ENCODE results near the gene QPCTL.
"Not testable (repeated sequence)": the region's sequence is repeated elsewhere in the genome, so short reads cannot be mapped to it uniquely, and the experiment has no call there.

The QPCTL gene

DNA sequence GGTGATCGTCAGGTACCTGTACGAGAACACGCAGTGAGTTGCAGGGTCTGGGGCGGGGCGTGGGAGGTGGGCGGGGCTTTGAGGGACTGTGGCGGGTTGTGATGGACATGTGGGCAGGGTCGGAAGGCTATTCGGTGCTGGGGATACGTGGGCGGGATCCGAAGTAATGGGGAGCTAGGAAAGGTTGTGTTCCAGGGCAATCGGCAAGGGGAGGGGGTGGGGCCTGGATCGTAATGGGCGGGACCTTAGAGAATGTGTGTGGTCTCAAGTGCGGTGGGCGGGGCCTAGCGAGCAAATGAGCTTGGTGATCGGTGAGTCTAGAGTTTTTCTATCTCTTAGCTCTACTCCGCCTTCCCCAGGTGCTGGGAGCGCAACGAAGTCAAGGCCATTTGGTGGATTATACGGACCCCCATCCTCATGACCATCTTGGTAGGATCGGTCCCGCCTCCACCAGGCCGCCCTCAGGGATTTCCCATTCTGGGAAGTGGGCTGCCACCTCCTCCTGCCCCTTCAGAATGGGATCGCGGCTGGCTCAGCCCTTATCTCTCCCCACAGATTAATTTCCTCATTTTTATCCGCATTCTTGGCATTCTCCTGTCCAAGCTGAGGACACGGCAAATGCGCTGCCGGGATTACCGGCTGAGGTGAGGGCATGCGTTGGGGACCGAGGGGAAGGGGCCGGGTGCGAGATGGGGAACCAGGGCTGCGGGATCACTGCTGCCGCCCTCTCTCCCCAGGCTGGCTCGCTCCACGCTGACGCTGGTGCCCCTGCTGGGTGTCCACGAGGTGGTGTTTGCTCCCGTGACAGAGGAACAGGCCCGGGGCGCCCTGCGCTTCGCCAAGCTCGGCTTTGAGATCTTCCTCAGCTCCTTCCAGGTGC lies 14.9 kb upstream of the QPCTL start:
- DNase-seq, result peak; percentile 81

DNA sequence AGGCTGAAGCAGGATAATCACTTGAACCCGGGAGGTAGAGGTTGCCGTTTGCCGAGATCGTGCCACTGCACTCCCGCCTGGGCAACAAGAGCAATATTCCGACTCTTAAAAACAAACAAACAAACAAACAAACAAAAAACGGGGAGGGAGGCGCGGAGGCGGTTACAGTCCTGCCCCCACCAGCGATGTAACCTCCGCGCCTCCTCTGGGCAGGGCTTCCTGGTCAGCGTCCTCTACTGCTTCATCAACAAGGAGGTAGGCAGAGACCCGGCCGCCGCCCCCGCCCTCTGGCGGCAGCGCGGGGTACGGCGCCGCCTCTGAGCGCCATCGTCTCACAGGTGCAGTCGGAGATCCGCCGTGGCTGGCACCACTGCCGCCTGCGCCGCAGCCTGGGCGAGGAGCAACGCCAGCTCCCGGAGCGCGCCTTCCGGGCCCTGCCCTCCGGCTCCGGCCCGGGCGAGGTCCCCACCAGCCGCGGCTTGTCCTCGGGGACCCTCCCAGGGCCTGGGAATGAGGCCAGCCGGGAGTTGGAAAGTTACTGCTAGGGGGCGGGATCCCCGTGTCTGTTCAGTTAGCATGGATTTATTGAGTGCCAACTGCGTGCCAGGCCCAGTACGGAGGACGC lies 11.0 kb upstream of the QPCTL start:
- peak; percentile 92 for DNase-seq

DNA sequence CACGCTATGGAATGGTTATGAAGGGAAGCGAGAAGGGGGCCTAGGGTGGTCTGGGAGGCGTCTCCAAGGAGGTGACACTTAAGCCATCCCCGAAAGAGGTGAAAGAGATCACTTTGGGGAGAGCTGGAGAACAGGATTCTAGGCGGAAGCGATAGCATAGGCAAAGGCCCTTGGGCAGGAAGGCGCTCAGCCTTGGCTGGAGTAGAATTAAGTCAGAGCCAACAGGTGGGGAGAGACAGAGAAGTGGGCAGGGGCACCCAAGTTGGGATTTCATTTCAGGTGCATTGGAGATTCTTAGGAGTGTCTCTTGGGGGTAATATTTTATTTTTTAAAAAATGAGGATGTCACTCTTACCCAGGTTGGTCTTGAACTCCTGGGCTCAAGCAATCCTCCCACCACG lies 10.3 kb upstream of the QPCTL start:
- no peak for DNase-seq

DNA sequence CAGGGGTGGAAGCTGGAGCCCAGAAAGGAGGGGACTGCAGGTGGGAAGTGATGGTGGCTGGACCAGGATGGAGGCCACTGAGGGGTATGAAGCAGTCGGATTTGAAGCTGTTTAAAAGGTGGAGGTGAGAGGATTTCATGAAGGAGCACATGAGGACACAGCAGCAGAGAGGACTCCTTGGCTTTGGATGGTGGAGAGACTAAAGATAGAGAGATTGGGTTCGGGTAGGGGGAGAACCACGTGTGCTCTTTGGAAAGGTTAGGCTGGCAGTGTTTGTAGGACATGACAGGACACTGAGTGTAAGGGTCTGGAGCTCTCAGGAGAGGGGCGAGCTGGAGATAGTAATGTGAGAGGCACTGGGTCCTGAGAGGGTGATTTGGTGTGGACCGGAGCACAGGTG lies 9.6 kb upstream of the QPCTL start:
- no peak for DNase-seq

DNA sequence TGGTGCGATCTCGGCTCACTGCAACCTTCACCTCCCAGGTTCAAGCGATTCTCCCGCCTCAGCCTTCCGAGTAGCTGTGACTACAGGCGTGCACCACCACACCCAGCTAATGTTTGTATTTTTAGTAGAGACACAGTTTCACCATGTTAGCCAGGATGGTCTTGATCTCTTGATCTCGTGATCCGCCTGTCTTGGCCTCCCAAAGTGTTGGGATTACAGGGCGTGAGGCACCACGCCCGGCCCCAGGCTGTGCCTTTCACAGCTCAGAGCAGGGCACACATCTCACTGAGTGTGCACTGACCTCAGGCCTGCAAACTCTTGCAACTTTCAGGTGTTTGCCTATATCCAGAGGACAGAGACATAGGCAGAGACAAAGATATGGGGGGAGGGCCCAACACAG lies 7.4 kb upstream of the QPCTL start:
- DNase-seq, result not testable (repeated sequence)

DNA sequence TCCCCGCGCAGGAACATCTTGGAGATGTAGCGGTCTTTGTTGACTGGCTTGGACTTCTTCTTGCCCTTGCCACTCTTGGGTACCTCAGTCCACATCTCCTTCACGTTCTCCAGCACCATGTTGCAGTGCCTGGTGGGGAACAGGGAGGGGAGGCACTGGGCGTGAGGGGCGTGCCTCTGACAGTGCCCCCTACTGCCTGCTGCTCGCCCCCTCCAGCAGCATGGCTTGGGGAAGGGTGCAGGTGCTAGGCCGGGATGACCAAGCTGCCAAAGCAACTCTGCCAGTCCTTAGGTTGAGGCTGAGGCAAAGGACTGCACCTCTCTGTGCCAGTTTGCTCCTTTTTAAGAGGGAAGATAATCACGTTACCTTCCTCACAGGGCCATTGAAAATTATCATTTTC lies 4.9 kb upstream of the QPCTL start:
- no peak for DNase-seq

DNA sequence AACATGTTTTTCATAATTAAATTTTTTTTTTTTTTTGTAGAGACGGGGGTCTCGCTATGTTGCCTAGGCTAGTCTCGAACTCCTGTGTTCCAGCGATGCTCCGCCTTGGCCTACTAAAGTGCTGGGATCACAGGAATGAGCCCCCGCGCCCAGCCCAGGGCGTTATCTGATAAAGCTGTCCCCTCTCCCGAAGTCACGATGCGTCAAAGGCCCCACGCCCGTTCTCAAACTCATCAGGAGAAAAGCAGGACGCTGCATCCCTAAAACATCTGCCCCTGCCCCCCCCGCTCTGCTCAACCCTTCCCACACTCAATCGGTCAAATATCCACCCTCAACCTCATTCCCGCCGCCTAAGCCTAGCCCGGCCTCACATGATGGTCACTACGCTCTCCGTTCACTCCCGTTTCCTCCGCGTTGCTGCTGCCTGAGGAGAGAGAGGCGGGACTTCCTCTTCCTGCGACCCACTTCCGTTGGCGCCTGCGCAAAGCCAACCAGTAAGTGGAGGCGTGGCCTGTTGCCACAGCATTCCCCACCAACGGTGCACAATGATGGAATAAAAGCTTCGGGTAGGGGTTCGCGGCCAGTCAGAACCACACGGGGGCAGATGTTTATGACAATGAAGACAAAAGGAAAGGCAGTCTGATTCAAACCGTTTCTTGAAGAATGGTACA lies 815 bp upstream of the QPCTL start, which contains the start of gene SNRPD2:
SNRPD2 (minus strand) TSS at position 438 of the 671 bp plus-strand sequence; CDS start at position 373, 65 bp downstream.
- DNase-seq, result no peak

DNA sequence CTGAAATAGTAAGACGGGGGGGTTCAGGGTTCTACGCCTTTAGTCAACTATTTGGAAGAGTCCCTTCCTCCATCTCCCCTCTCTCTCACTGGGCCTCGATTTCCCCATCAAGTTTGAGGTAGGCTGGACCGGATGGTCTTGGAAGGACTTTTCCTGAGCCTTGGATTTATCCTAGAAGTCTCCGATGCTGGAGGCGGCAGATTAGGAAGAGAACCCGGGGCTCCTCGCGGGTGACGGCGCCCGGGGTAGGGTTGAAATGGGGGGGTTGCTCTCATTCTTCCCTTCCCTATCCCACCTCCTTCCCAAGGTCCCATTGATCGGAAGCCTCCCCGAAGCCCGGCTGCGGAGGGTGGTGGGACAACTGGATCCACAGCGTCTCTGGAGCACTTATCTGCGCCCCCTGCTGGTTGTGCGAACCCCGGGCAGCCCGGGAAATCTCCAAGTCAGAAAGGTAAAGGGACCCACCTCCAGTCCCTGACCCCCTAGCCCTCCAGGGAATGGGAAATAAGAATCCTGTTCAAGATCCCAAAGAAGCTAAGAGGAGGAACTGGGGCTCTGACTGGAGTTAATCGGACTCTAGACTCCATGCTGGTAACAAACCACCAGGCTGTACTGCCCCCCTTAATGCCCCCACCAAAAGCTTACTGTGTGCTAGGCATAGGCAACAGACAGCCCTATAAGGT lies 781 bp downstream of the QPCTL start:
- DNase-seq, result peak; percentile 76

DNA sequence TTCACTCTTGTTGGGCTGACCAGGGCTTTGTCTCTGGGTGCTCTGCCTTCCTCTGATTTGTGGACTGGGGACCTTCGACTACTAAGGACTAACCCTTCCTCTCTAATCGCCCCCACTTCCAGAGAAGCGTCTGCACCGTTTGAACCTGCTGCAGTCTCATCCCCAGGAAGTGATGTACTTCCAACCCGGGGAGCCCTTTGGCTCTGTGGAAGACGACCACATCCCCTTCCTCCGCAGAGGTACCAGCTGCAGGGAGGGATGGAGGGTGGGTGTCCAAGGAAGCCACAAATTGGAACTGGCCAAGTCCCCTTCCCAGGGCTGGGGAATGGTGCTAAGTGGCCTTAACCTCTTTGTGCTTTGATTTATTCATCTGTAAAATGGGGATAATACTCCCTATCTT lies 9.2 kb downstream of the QPCTL start:
- DNase-seq, result no peak

DNA sequence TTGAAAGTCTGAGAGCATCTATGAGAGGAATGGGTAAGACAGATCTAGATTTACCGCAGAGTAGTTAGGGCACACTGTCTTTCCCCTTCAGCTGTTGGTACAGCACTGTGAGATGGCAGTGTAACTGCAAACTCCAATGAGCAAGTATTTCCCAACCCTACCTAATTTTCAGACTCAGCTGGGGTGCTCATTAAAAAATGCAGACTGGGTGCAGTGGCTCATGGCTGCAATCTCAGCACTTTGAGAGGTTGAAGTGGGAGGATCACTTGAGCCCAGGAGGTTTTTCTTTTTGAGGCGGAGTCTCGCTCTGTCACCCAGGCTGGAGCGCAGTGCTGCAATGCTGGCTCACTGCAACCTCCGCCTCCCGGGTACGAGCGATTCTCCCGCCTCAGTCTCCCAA lies 12.6 kb downstream of the QPCTL start:
- DNase-seq, result no peak

DNA sequence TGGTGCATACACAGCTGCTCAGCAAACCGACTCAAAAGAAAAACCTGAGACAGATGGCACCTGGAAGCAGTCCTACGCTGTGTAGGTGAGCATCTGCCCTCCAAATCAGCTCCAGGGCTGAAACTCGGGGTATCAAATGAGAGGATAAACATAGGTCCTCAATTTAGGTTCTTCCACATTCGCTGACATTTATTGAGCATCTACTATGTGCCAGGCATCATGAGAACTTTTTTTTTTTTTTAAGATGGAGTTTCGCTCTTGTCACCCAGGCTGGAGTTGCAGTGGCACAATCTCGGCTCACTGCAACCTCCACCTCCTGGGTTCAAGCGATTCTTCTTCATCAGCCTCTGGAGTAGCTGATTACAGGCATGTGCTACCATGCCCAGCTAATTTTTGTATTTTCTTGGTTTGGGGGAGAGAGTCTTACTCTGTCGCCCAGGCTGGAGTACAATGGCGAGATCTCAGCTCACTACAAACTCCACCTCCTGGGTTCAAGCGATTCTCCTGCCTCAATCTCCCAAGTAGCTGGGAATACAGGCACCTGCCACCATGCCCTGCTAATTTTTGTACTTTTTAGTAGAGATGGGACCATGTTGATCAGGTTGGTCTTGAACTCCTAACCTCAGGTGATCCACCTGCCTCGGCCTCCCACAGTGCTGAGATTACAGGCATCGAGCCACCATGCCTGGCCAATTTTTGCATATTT lies 13.4 kb downstream of the QPCTL start:
- DNase-seq, result no peak

DNA sequence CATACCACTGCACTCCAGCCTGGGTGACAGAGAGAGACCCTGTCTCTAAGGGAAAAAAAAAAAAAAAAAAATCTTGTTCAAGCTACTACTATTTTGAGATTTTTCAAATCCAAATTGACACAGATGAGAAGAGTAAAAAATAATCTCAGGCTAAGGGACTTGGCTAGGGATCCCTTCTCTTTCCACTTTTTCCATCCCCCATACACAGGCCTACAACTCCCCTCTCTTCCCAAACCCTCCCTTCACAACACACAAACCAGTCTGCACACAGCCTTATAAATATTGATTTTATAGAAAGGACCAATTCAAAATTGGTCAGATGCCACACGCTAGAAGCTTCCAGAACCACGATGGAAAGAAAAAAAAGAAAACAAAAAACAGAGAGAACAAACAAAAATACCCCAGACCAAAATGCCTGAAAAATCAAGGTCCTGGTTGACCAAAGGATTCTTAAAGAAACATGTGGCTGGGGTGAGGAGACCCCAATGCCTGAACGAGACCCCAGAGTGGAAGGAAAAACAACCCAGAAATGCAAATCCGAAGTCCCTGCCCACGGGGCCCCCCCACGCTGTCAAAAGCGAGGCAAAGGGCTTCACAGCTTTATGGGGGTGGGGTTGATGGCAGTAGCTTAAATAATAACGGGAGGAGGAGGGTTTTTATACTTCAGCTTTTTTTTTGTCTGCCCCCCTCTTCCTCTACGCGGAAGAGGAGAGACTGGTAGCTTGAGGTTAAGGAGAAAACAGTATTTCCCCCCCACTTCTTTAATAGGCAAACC lies 18.1 kb downstream of the QPCTL start:
- no peak for DNase-seq

DNA sequence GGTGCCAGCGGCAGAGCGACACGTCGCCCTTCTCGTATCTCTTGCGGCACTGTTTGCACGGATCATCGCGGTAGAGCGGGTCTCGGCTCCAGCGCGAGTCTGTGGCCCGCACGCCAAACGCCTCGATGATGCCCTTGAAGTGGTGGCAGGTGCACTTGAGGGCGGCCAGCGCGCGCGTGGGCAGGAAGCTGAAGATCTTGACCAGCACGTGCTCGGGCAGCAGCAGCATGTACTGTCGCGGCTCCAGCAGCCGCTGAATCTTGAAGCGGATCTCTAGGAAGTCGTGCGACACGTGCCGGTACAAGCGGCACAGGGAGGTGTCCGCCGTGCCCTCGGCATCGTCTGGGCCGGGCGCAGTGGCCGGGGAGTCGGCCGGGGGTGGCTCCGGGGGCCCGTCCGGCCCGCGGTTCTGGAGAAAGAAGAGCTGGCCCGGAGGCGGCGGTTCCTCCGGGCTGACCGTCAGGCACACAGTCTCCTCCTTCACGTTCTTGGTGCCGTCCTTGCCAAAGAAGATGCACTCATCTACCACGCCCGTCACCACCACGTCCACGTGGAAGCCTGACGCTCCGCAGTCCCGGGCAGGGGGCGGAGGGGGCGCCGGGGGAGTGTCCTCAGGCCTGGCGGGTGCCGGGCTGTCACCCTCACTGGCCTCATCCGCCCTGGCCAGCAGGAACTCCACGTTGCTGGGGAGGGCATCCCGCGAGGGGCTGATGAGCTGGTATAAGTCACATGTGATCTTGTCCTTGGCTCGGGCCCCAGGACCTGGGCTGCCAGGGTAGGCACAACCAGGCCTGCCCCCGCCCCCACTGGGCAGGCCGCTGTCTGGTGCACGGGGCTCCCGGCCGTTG lies 19.6 kb downstream of the QPCTL start:
- DNase-seq, result no peak

DNA sequence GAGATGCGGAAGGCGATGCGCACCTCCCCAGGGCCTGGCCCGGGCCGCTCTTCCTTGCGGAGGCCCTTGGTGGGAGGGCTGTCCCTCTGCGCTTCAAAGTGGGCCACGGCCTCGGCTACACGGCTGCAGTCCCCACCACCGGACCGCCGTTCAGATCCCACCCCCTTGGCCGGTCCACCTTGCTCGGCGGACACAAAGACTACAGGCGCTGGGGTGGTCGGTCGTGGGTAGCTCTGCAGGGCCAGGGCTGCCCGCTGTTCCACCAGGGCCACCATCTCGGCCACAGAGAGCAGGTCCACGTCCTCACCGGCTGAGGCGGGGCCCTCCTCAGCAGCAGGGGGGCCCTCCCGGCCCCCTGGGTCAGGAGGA lies 20.2 kb downstream of the QPCTL start:
- no peak for DNase-seq

DNA sequence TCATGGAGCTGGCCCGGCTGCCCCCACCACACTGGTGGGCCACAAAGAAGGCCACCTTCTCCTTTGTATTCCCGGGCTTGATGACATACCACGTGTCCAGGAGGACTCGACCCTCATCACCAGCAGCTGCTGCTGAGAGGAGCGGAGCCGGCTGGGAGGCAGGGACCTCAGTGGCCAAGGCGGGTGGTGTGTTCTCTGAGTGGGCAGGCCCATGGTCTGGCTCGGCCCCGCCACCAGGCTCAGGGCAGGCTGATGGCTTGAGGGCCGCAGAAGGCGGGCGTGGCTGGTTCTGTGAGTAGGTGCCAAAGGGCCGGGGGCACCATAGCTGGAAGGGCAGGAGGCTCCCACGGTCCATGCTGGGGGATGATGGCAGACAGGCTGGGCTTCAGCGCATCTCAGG lies 20.7 kb downstream of the QPCTL start:
- DNase-seq, result no peak

DNA sequence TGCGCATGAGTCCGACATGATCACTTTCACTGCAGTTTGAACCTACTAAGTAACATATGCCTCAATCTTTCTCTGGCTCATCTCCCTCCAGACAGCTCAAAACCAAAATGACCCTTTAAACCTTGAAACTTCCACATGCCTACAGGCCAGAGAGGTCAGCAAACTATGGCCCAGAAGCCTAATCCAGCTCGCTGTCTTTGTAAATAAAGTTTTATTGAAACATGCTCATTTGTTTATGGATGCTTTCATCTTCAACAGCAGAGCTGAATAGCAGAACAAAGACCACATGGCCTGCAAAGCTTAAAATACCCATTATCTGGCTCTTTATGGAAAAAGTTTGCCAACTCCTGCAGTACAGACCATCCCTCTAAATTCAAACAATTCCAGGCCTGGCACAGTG lies 22.7 kb downstream of the QPCTL start:
- DNase-seq, result no peak

DNA sequence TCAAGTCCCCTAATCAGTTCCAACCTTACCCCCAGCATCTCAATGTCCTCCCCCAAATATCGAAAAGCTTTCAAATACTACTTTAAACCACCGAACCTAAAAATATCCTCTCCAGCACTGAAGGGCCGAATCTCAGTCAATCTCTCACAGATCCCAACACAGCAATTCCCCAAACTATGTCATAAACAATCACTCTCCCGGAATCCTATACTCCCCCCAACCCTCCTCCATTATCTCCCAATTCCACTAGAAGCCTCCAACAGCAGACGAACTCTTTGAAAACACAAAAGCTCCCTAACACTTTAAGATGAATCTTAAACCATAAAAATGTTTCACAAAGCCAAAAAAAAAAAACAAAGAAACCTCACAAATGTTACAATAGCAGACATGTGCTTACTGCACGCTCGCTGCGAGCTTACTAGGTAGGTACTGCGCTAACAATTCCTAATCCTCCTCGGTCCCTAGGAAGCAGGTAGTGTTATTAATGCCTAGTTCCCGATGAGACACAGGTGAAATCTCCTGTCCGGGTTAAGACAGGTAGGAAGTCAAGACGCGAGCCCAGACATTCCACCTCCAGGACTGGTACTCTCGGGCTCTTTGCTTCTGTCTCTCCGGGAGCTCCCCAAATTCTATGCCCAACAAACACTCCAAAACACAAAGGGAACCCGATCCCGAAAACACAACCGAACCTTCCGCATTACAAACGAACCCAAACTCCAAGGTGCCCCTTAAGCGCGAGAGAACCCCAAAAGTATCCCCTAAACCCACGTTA lies 24.1 kb downstream of the QPCTL start:
- DNase-seq, result peak; percentile 48

DNA sequence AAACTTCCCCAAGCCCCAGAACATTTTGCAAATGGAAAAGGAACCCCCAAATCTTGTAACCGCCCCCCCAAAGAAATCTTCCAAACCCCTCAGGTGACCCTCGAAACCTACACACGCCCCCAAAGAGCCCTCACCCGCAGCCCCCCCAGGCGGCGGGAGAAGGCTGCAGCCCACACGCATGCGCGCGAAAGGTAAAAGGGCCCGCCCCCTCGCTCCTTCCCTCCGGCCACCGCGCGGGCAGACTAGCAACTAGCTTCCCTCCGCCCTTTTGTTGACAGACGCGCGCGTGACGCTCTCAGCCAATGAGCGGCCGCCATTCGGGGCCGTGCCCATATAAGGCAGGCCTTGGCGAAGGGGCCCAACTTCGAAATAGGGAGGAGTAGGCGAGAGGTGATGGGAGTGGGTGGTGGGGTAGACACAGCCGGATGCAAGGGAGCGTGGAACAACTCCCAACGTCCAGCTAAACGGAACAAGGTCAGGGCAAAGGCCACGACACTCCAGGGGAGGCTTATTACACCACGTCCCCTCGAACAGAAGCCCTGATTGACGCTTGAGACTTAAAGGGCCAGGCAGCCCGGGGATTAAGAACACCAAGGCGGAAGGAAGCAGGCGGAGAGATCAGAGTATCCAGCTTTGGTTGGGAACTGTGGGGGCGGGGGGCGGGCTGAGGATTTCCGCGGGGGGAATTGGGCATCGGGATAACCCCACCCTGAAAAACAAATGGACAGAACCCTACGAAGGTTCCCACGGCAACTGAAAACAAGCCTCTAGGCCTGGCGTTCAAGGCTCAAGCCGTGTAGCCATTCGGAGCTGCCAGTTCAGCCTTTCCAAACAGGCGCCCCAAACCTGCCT lies 24.9 kb downstream of the QPCTL start:
- DNase-seq, result peak; percentile 95
